Liver (tissue), 9 donors: ENCODE measurements around the gene PDCD1. TPM values are rescaled to one million over a fixed set of nuclear protein-coding genes. Genes with fewer than 3 reads are reported as not detected.

Experiments used
- DNase-seq: peaks from one replicate; pipeline ENCODE4 v3.0.0-alpha.2; 2017; ENCODE audit warnings: low spot score
- H3K27ac ChIP-seq, 2 donors: one replicate each; pipeline ENCODE4 v1.7.0; 2013; ENCODE audit warnings: inconsistent platforms in 2 of 2, low read length in 2 of 2, control low read depth in 1 of 2, low read depth in 1 of 2, mild to moderate bottlenecking in 1 of 2
- H3K27me3 ChIP-seq, 4 donors: one replicate each; pipeline versions ENCODE4 v1.6.1 to v1.7.0; 2013; ENCODE audit warnings: low read length in 3 of 4, inconsistent platforms in 1 of 4, mild to moderate bottlenecking in 1 of 4, moderate library complexity in 1 of 4; ENCODE audit not compliant: control insufficient read depth in 4 of 4, insufficient read depth in 4 of 4
- H3K36me3 ChIP-seq, 4 donors: one replicate each; pipeline versions ENCODE4 v1.6.1 to v1.7.0; 2013; ENCODE audit warnings: low read length in 3 of 4, mild to moderate bottlenecking in 3 of 4, low read depth in 1 of 4, moderate library complexity in 1 of 4; ENCODE audit not compliant: control insufficient read depth in 4 of 4, insufficient read depth in 3 of 4
- H3K4me1 ChIP-seq, 4 donors: one replicate each; pipeline versions ENCODE4 v1.6.1 to v1.7.0; 2013; ENCODE audit warnings: low read length in 3 of 4, mild to moderate bottlenecking in 3 of 4, moderate library complexity in 1 of 4; ENCODE audit not compliant: control insufficient read depth in 4 of 4, insufficient read depth in 4 of 4
- H3K4me3 ChIP-seq, 3 donors: one replicate each; pipeline versions ENCODE4 v1.6.1 to v1.7.0; 2013; ENCODE audit warnings: low read length in 3 of 3, control low read depth in 1 of 3, low read depth in 1 of 3, mild to moderate bottlenecking in 1 of 3
- H3K9ac ChIP-seq, 2 donors: one replicate each; pipeline ENCODE4 v1.7.0; 2013; ENCODE audit warnings: low read length in 2 of 2, mild to moderate bottlenecking in 2 of 2, moderate library complexity in 2 of 2, control low read depth in 1 of 2, low read depth in 1 of 2
- H3K9me3 ChIP-seq, 4 donors: one replicate each; pipeline versions ENCODE4 v1.6.1 to v1.7.0; 2013; ENCODE audit warnings: low read length in 3 of 4; ENCODE audit not compliant: control insufficient read depth in 4 of 4
- EGR1 ChIP-seq, 2 donors: IDR thresholded peaks; 2 replicates each; pipeline ENCODE4 v1.6.1; 2016 to 2018; ENCODE audit warnings: antibody characterized with exemption in 2 of 2, low read depth in 2 of 2
- FOXA2 ChIP-seq: IDR thresholded peaks from 2 replicates; pipeline ENCODE4 v1.6.1; 2016; ENCODE audit warnings: antibody characterized with exemption
- GABPA ChIP-seq, 2 donors: IDR thresholded peaks in 1 of 2; conservative IDR thresholded peaks in 1 of 2; 2 replicates each; pipeline ENCODE4 v1.6.1; 2016; ENCODE audit warnings: antibody characterized with exemption in 2 of 2, mild to moderate bottlenecking in 1 of 2, moderate library complexity in 1 of 2
- HNF4A ChIP-seq, 2 donors: conservative IDR thresholded peaks; 2 replicates each; pipeline ENCODE4 v1.6.1; 2016; ENCODE audit warnings: antibody characterized with exemption in 2 of 2, mild to moderate bottlenecking in 2 of 2
- HNF4G ChIP-seq: IDR thresholded peaks from 2 replicates; pipeline ENCODE4 v1.6.1; 2016; ENCODE audit warnings: antibody characterized with exemption
- NR2F2 ChIP-seq: IDR thresholded peaks from 2 replicates; pipeline ENCODE4 v1.6.1; 2016; ENCODE audit warnings: antibody characterized with exemption
- RAD21 ChIP-seq, 2 donors: IDR thresholded peaks; 2 replicates each; pipeline ENCODE4 v1.6.1; 2016; ENCODE audit warnings: antibody characterized with exemption in 2 of 2, mild to moderate bottlenecking in 2 of 2
- SP1 ChIP-seq: IDR thresholded peaks from 2 replicates; pipeline ENCODE4 v1.6.1; 2018; ENCODE audit warnings: antibody characterized with exemption, mild to moderate bottlenecking
- TAF1 ChIP-seq: conservative IDR thresholded peaks from 2 replicates; pipeline ENCODE4 v1.6.1; 2016; ENCODE audit warnings: antibody characterized with exemption, mild to moderate bottlenecking
- YY1 ChIP-seq: IDR thresholded peaks from 2 replicates; pipeline ENCODE4 v1.6.1; 2016; ENCODE audit warnings: antibody characterized with exemption, mild to moderate bottlenecking
- WGBS: extraction: QIAGEN DNeasy Blood & Tissue Kit; methylation state at CpG from one replicate; pipeline ENCODE4 v1.1.7; 2013; 5-methylcytosine and 5-hydroxymethylcytosine counted together
- polyA plus RNA-seq, 2 donors: library from polyadenylated mRNA; stranded (reverse) in 1 of 2; unstranded in 1 of 2; fragments of 200-250 nt in 1 of 2; fragments of >200 nt in 1 of 2; fragmentation: Nextera tagmentation in 1 of 2; extraction: Ambion mirVana in 1 of 2; gene quantifications; one replicate each; pipeline versions ENCODE4 v1.2.1 to v1.2.3, GENCODE V29; 2013 to 2015
- total RNA-seq, 2 donors: library from RNA; depleted of rRNA; stranded (reverse); fragments of >200 nt; gene quantifications; one replicate each; pipeline ENCODE4 v1.2.3, GENCODE V29; 2014
- TF ChIP-seq, protein P1 (sequence below): IDR thresholded peaks from 2 replicates; pipeline ENCODE4 v1.6.1; 2016; ENCODE audit warnings: antibody characterized with exemption
- TF ChIP-seq, protein P2 (sequence below): IDR thresholded peaks from 2 replicates; pipeline ENCODE4 v1.6.1; 2016; ENCODE audit warnings: antibody characterized with exemption
- TF ChIP-seq, protein P3 (sequence below): fragments of 150-350 bp; IDR thresholded peaks from 2 replicates; pipeline ENCODE4 v1.5.1; 2017; ENCODE audit warnings: improper control_type of control experiment, low read depth, low read length; ENCODE audit not compliant: missing input control
- donor health status: healthy.
- donor health status: healthy.
- donor health status: healthy.
- donor health status: healthy.
- donor health status: healthy.

PDCD1 gene
- total and polyA plus RNA-seq, 4 donors = 0.20 to 0.37 (median 0.25) TPM; not detected in 1

DNA sequence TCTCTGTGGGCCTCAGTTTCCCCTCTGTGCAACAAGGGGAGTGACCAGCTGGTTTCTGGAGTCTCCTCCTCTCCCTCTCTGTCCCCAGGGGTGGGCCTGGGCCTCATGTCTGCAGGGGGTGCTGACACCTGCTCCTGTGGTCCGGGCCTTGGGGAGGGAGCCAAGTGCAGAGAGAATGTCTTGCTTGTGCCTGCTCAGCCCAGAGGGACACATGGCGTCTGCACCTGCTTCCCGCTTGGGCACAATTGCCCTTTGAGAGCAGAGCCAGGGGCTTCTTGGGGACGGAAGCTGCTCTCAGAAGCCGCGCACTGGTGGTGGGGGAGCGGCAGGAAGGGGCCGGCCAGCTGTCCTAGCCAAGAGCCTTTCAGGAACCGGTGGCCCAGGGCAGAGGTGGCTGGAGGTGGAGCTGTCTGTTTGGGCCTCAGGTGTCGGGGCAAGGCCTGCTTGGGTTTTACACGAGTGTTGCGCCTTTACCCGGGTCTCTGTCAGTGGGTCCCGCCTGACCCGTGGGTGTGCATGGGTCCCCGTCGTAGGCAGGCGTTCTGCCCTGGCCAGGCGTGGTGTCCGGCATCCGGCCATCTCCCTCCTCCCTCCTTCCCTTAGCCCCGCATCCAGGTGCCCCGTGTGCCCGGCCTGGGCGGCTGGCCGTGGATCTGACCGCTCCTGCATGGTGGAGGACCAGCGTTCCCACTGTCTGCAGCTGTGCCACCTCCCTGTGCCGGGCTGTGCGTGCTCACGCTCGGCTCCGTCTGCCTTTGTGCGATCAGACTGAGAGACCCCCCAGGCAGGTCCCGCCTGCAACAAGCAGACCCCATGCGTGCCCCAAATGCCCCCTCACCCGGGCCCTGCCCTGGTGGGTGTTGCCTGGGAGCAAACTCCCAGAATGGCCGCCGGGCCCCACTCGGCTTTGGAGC is 45.7 kb downstream of the PDCD1 start:
- 88% methylated on average over 40 of the region's 40 CpGs for WGBS
- no peak for DNase-seq
- H3K27me3 ChIP-seq = no peaks in the 10 kb centered on the region

DNA sequence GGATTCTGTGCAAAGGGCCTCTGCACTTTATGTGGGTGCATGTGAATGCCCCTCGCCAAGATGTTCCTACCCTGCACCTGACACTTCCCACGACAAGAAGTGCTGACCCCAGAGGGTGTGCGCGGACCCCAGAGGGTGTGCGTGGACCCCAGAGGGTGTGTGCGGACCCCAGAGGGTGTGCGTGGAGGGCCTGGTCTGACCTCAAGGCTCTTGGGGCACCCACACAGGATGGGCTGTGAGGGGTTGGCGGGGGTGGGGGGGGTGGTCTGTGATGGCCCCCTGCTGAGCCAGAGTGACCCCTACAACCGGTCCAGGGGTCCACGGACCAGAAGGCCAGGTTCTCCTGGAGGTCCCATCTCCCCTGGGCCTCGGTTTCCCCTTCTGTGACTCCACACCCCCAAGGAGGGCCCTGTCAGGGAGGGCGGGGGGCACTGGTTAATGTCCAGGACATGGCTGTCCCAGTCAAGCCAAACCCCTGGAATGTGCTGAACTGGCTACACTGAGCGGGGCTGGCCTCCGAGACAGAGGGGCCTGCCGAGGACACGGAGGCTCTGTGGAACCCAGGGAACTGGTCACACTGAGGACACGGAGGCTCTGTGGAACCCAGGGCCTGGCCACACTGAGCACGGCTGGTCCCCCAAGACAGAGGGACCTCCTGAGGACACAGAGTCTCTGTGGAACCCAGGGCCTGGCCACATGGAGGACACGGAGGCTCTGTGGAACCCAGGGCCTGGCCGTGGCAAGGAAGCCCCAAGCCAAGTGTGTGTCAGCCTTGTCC is 46.6 kb downstream of the PDCD1 start:
- WGBS = 88% methylated on average over 20 of the region's 20 CpGs
- Histone ChIP-seq H3K9ac (no peak overlapping the region), H3K27me3 (no peaks in the 10 kb centered on the region), H3K36me3 (peaks cover 0 to 2% (median 0%) of the 10 kb centered on the region in 4 donors), H3K4me1 (peaks cover 5 to 38% (median 27%) of the 10 kb centered on the region in 4 donors), H3K9me3 (no peaks in the 10 kb centered on the region), H3K27ac (no peak overlapping the region), H3K4me3 (no peak overlapping the region)
- no peak for TF ChIP-seq SP1
- TF ChIP-seq NR2F2 = no peak
- no peak for TF ChIP-seq TAF1
- TF ChIP-seq, protein P1, sequence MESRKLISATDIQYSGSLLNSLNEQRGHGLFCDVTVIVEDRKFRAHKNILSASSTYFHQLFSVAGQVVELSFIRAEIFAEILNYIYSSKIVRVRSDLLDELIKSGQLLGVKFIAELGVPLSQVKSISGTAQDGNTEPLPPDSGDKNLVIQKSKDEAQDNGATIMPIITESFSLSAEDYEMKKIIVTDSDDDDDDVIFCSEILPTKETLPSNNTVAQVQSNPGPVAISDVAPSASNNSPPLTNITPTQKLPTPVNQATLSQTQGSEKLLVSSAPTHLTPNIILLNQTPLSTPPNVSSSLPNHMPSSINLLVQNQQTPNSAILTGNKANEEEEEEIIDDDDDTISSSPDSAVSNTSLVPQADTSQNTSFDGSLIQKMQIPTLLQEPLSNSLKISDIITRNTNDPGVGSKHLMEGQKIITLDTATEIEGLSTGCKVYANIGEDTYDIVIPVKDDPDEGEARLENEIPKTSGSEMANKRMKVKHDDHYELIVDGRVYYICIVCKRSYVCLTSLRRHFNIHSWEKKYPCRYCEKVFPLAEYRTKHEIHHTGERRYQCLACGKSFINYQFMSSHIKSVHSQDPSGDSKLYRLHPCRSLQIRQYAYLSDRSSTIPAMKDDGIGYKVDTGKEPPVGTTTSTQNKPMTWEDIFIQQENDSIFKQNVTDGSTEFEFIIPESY = no peak
- no peak for DNase-seq

More for the DNA sequence above, 45.7 kb downstream of the PDCD1 start:
- H3K36me3 ChIP-seq = peaks cover 0 to 2% (median 0%) of the 10 kb centered on the region in 4 donors
- H3K9ac ChIP-seq = no peak overlapping the region
- no peak overlapping the region for H3K4me3 ChIP-seq
- H3K9me3 ChIP-seq = no peaks in the 10 kb centered on the region
- TF ChIP-seq HNF4A (conservative IDR thresholded peaks at IDR 0.05) (no peak), GABPA (IDR thresholded peaks at IDR 0.05 in 1 of 2, conservative IDR thresholded peaks at IDR 0.05 in 1 of 2) (no peak), SP1 (no peak), FOXA2 (no peak), RAD21 (IDR thresholded peaks at IDR 0.05) (no peak), NR2F2 (no peak), YY1 (no peak), EGR1 (IDR thresholded peaks at IDR 0.05; ENCODE audit: low read depth in 2 of 2) (no peak), HNF4G (no peak), TAF1 (no peak)
- TF ChIP-seq, protein P2, sequence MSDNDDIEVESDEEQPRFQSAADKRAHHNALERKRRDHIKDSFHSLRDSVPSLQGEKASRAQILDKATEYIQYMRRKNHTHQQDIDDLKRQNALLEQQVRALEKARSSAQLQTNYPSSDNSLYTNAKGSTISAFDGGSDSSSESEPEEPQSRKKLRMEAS = no peak
- TF ChIP-seq, protein P3, sequence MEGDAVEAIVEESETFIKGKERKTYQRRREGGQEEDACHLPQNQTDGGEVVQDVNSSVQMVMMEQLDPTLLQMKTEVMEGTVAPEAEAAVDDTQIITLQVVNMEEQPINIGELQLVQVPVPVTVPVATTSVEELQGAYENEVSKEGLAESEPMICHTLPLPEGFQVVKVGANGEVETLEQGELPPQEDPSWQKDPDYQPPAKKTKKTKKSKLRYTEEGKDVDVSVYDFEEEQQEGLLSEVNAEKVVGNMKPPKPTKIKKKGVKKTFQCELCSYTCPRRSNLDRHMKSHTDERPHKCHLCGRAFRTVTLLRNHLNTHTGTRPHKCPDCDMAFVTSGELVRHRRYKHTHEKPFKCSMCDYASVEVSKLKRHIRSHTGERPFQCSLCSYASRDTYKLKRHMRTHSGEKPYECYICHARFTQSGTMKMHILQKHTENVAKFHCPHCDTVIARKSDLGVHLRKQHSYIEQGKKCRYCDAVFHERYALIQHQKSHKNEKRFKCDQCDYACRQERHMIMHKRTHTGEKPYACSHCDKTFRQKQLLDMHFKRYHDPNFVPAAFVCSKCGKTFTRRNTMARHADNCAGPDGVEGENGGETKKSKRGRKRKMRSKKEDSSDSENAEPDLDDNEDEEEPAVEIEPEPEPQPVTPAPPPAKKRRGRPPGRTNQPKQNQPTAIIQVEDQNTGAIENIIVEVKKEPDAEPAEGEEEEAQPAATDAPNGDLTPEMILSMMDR = no peak
- H3K27ac ChIP-seq = no peak overlapping the region
- H3K4me1 ChIP-seq = peaks cover 5 to 41% (median 28%) of the 10 kb centered on the region in 4 donors
